ENCODE measurements around the gene COQ2.

- TF ChIP-seq CTCF (IDR thresholded peaks at IDR 0.05; ENCODE audit: low read depth, low read length, poor library complexity, severe bottlenecking) = no peak
- TF ChIP-seq EZH2phosphoT487 (IDR thresholded peaks at IDR 0.05; ENCODE audit: borderline replicate concordance, low read length) = no peak
These were observed 56.4 kb downstream of the COQ2 start for GRCh38 chr4:83228231-83228630.
